Neutrophil (primary cell): Measurements from ENCODE around the gene ZC3H12C.

Experiments
- H3K27ac ChIP-seq: fragments of 200-600 bp; sonication (generic); 2 replicates; pipeline ENCODE4 v1.5.1; 2016; ENCODE audit warnings: mild to moderate bottlenecking, moderate library complexity
- H3K27me3 ChIP-seq: fragments of 200-600 bp; sonication (generic); 2 replicates; pipeline ENCODE4 v1.6.0; 2016; ENCODE audit warnings: mild to moderate bottlenecking
- H3K36me3 ChIP-seq: fragments of 200-600 bp; sonication (generic); 2 replicates; pipeline ENCODE4 v1.5.1; 2017
- H3K4me1 ChIP-seq, 2 experiments: fragments of 200-600 bp in 1 of 2; sonication (generic) in 1 of 2; 1 replicate in 1 of 2; 2 replicates in 1 of 2; pipeline versions ENCODE4 v1.5.1 to v1.6.1; 2013 to 2016; ENCODE audit warnings: low read depth in 1 of 2, low read length in 1 of 2, mild to moderate bottlenecking in 1 of 2, moderate library complexity in 1 of 2; ENCODE audit not compliant: control insufficient read depth in 1 of 2, insufficient read depth in 1 of 2
- H3K4me3 ChIP-seq, 2 experiments: fragments of 200-600 bp in 1 of 2; sonication (generic) in 1 of 2; 1 replicate in 1 of 2; 2 replicates in 1 of 2; pipeline ENCODE4 v1.5.1; 2013 to 2016; ENCODE audit warnings: low read depth in 1 of 2, low read length in 1 of 2, mild to moderate bottlenecking in 1 of 2, moderate library complexity in 1 of 2
- H3K9me3 ChIP-seq: fragments of 200-600 bp; sonication (generic); 2 replicates; pipeline ENCODE4 v1.5.1; 2016
- TF ChIP-seq, protein P1 (sequence below): fragments of 200-600 bp; sonication (generic); IDR thresholded peaks from 2 replicates; pipeline ENCODE4 v1.5.1; 2016; ENCODE audit warnings: antibody characterized with exemption

The ZC3H12C gene

DNA sequence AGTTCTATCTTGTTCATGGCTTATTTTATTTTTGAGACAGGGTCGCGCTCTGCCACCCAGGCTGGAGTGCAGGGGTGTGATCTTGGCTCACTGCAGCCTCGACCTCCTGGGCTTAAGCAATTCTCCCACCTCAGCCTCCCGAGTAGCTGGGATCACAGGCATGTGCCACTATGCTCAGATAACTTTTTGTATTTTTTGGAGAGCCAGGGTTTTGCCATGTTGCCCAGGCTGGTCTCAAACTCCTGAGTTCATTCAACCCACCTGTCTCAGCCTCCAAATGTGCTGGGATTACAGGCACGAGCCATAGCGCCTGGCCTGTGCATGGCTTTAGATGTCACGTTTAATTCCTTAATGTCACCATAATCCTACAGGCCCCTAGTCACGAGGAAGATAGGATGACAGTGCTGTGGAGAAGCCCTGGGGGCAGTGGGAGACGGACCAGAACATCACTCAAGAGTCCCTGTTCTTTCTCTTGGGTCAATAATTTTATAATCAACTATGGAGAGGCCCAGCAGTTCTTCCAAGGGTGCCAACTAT is 103.8 kb downstream of the ZC3H12C start:
- no peaks in the 10 kb centered on the region for H3K36me3 ChIP-seq
- no peaks in the 10 kb centered on the region for H3K27me3 ChIP-seq
- no peak overlapping the region for H3K4me3 ChIP-seq
- no peak overlapping the region for H3K27ac ChIP-seq
- H3K4me1 ChIP-seq: no peaks in the 10 kb centered on the region
- no peaks in the 10 kb centered on the region for H3K9me3 ChIP-seq
- TF ChIP-seq, protein P1, sequence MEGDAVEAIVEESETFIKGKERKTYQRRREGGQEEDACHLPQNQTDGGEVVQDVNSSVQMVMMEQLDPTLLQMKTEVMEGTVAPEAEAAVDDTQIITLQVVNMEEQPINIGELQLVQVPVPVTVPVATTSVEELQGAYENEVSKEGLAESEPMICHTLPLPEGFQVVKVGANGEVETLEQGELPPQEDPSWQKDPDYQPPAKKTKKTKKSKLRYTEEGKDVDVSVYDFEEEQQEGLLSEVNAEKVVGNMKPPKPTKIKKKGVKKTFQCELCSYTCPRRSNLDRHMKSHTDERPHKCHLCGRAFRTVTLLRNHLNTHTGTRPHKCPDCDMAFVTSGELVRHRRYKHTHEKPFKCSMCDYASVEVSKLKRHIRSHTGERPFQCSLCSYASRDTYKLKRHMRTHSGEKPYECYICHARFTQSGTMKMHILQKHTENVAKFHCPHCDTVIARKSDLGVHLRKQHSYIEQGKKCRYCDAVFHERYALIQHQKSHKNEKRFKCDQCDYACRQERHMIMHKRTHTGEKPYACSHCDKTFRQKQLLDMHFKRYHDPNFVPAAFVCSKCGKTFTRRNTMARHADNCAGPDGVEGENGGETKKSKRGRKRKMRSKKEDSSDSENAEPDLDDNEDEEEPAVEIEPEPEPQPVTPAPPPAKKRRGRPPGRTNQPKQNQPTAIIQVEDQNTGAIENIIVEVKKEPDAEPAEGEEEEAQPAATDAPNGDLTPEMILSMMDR: no peak

DNA sequence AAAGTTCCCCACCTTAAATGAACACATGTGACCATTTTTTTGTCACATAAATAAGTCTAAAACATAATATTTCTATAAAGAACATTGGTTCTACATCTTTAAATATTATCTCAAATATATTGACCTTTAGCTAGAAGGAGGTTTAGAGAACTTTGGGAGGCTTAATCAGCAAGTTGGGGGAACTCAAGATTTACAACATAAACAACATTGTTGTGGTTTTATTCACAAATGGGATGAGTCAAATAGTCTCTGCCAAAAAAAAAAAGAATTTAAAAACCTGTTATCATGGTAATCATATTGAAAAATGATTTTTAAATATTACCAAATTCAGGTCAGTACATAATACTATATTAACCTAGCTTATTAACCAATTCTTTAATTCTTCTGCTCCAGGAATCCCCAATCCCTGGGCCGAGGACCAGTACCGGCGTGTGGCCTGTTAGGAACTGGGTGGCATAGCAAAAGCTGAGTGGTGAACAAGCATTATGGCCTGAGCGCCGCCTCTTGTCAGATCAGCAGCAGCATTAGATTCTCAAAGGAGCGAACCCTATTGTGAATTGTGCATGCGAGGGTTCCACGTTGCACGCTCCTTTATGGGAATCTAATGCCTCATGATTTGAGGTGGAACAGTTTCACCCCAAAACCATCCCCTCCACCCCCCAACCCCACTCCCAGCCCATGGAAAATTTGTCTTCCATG is 105.0 kb downstream of the ZC3H12C start:
- H3K36me3 ChIP-seq: no peaks in the 10 kb centered on the region
- no peaks in the 10 kb centered on the region for H3K9me3 ChIP-seq
- H3K4me1 ChIP-seq: no peaks in the 10 kb centered on the region
- TF ChIP-seq, protein P1: no peak
- no peak overlapping the region for H3K27ac ChIP-seq
- H3K27me3 ChIP-seq: no peaks in the 10 kb centered on the region
- H3K4me3 ChIP-seq: no peak overlapping the region

DNA sequence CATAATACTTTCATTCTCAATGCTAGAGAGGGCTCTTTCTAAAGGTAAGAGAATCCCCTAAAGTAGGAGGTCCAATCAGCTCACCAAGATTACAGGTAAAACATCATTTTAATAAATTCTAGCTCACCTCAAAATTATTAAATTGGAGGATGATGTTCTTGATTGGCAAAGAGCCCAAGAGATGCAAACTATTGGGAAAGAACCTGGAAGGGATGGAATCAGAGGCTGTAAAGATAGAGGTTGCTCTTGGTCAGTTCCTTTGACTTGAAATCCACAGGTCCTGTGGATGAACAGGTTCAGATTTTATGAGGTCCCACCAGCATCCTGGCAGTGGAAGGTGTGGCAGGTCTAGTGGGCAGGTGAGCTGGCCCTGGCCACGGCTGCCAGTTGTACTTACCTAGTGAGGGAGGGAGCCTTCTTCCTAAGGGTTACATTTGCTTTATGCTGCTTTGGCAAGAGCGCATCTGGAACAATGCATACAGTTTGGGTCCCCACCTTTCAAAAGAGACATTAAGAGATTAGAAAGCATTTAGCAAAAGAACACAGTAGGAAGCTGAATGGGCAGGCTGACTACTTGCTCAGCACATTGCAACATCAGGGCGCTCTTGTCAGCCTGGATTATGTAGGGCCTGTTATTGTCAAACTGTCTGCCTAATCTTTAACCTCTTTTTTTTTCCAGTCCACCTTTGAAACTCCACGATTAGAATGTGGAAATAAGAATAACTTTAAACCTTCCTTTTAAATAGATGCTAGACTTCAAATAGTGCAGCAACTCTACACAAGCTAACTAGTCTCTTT is 106.2 kb downstream of the ZC3H12C start:
- Histone ChIP-seq H3K9me3 (no peaks in the 10 kb centered on the region), H3K27ac (no peak overlapping the region), H3K4me3 (no peak overlapping the region), H3K4me1 (no peaks in the 10 kb centered on the region), H3K36me3 (no peaks in the 10 kb centered on the region), H3K27me3 (no peaks in the 10 kb centered on the region)
- TF ChIP-seq, protein P1: no peak

DNA sequence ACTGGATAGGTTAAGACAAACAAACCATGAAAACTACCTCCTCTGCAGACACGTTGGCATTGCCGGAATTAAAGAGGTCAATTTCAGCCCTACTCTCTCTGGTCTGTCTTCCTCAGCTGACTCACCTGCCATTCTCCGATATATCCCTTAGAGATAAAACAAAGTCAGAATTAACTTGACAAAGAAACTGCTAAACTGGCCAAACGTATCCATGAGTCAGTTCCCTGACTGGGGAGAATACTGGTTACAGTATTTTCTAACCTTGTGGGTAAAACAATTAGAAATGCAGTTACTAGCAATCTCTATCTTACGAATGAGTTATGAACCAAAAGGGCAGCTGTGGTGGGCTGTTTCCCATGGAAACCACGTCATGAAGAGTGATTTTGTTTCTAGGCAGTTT is 107.0 kb downstream of the ZC3H12C start:
- no peaks in the 10 kb centered on the region for H3K36me3 ChIP-seq
- H3K4me1 ChIP-seq: no peaks in the 10 kb centered on the region
- TF ChIP-seq, protein P1: no peak
- H3K4me3 ChIP-seq: no peak overlapping the region
- no peaks in the 10 kb centered on the region for H3K27me3 ChIP-seq
- no peak overlapping the region for H3K27ac ChIP-seq
- no peaks in the 10 kb centered on the region for H3K9me3 ChIP-seq

DNA sequence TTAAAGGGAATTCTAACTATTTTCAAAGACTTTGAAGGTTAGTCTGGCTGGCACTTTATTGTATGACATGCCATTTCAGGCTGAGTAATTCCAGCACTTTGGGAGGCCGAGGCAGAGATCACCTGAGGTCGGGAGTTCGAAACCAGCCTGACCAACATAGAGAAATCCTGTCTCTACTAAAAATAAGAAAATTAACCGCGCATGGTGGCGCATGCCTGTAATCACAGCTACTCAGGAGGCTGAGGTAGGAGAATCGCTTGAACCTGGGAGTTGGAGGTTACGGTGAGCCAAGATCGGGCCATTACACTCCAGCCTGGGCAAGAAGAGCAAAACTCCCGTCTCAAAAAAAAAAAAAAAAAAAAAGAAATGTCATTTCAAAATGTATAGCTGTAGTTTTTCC is 107.6 kb downstream of the ZC3H12C start:
- Histone ChIP-seq H3K4me1 (no peaks in the 10 kb centered on the region), H3K4me3 (no peak overlapping the region), H3K36me3 (no peaks in the 10 kb centered on the region), H3K27ac (no peak overlapping the region), H3K27me3 (no peaks in the 10 kb centered on the region), H3K9me3 (no peaks in the 10 kb centered on the region)
- TF ChIP-seq, protein P1: no peak
